Fibroblast of lung (primary cell): Measurements from ENCODE around the gene FNDC11. TPM values are rescaled to one million over a fixed set of nuclear protein-coding genes. Genes with fewer than 3 reads are reported as not detected.

Source experiments
- DNase-seq, 2 donors: peaks; one replicate each; pipeline versions ENCODE4 v3.0.0 to v3.0.0-alpha.2; 2010; ENCODE audit warnings: low read depth in 2 of 2
- H2AFZ ChIP-seq: 2 replicates; pipeline ENCODE4 v1.5.1; 2012; ENCODE audit warnings: low read length, control low read depth, inconsistent platforms
- H3K27ac ChIP-seq: 2 replicates; pipeline ENCODE4 v1.5.1; 2011; ENCODE audit warnings: low read length, control low read depth; ENCODE audit not compliant: insufficient read depth
- H3K27me3 ChIP-seq: 2 replicates; pipeline ENCODE4 v1.5.1; 2011; ENCODE audit warnings: mild to moderate bottlenecking, low read length; ENCODE audit not compliant: control insufficient read depth, insufficient read depth
- H3K36me3 ChIP-seq: 2 replicates; pipeline ENCODE4 v1.5.1; 2011; ENCODE audit warnings: low read length; ENCODE audit not compliant: control insufficient read depth, insufficient read depth
- H3K4me1 ChIP-seq: 2 replicates; pipeline ENCODE4 v1.5.1; 2011; ENCODE audit warnings: low read length; ENCODE audit not compliant: control insufficient read depth, insufficient read depth; ENCODE audit errors: extremely low read depth
- H3K4me2 ChIP-seq: 2 replicates; pipeline ENCODE4 v1.5.1; 2011; ENCODE audit warnings: low read length, control low read depth; ENCODE audit not compliant: insufficient read depth; ENCODE audit errors: extremely low read depth
- H3K4me3 ChIP-seq, 4 experiments: fragments of 200-600 bp in 1 of 4; sonication (generic) in 1 of 4; replicated peaks in 1 of 4; 2 replicates each; pipeline ENCODE4 v1.5.1; 2011 to 2016; ENCODE audit warnings: low read length in 4 of 4, low read depth in 3 of 4, mild to moderate bottlenecking in 3 of 4, control low read depth in 2 of 4, inconsistent platforms in 1 of 4, mixed read lengths in 1 of 4; ENCODE audit not compliant: insufficient read depth in 1 of 4; ENCODE audit errors: control extremely low read depth in 1 of 4
- H3K79me2 ChIP-seq: 2 replicates; pipeline ENCODE4 v1.5.1; 2012; ENCODE audit warnings: mild to moderate bottlenecking, low read length, inconsistent platforms; ENCODE audit not compliant: control insufficient read depth, insufficient read depth
- H3K9ac ChIP-seq: 2 replicates; pipeline ENCODE4 v1.5.1; 2011; ENCODE audit warnings: mild to moderate bottlenecking, low read length, control low read depth; ENCODE audit not compliant: insufficient read depth
- H3K9me3 ChIP-seq: 2 replicates; pipeline ENCODE4 v1.5.1; 2012; ENCODE audit warnings: low read depth, low read length; ENCODE audit not compliant: control insufficient read depth, insufficient read depth
- H4K20me1 ChIP-seq: 2 replicates; pipeline ENCODE4 v1.5.1; 2011; ENCODE audit warnings: low read length; ENCODE audit not compliant: control insufficient read depth, insufficient read depth; ENCODE audit errors: extremely low read depth
- CTCF ChIP-seq, 2 donors: IDR thresholded peaks in 1 of 2; conservative IDR thresholded peaks in 1 of 2; 1 replicate in 1 of 2; 2 replicates in 1 of 2; pipeline ENCODE4 v1.5.1; 2011 to 2012; ENCODE audit warnings: low read length in 2 of 2, control low read depth in 1 of 2, inconsistent platforms in 1 of 2, low read depth in 1 of 2, mild to moderate bottlenecking in 1 of 2
- EZH2 ChIP-seq: IDR thresholded peaks from 2 replicates; pipeline ENCODE4 v1.5.1; 2012; ENCODE audit warnings: low read length, control low read depth, mild to moderate bottlenecking; ENCODE audit errors: missing control alignments
- polyA plus RNA-seq, 2 donors: library from polyadenylated mRNA; depleted of rRNA in 1 of 2; stranded (reverse) in 1 of 2; unstranded in 1 of 2; fragments of >200 nt; gene quantifications; 2 replicates each; pipeline ENCODE4 v1.2.1, GENCODE V29; 2011 to 2012; ENCODE audit warnings: missing spikeins in 1 of 2
- total RNA-seq: library from RNA; depleted of rRNA; stranded (reverse); fragments of >200 nt; gene quantifications from 2 replicates; pipeline ENCODE4 v1.2.1, GENCODE V29; 2014

FNDC11 gene
- total and polyA plus RNA-seq, 2 donors (not counting 1 experiment from before 2014, with no cell fraction given), result 0.22 to 1.7 TPM

DNA sequence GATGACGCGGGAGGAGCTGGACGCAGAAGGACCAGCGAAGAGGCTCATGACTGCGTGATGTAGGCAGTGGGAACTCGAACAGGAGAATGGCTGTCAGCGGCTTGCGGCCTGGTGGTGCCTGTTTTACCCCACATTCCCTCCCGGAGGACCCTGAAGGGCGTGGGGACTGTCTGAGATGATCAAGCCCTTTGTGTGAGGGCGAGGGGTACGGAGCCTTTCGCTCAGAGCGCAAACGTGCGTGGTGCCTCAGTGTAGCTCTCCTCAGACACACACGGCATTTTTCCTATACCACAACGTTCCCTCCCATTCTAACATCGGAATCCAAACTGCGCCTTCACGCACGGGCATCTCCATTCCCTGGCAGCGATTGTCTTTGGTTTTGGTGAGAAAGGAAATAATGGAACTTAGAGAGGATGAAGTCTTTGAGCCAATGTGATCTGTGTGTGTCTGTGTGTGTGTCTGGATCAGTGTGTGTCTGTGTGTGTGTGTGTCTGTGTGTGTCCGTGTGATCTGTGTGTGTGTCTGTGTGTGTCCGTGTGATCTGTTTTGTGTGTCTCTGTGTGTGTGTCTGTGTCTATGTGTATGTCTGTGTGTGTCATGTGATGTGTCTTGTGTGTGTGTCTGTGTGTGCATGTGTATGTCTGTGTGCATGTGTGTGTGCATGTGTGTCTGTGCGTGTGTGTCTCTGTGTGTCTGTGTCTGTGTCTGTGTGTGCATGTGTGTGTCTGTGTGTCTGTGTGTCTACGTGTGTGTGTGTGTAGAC lies 22.1 kb upstream of the FNDC11 start:
- H3K27me3 ChIP-seq, result peaks cover 7% of the 10 kb centered on the region
- DNase-seq, result no peak

GRCh38 chr20:63532449-63532971 lies 21.4 kb upstream of the FNDC11 start:
- no peak for TF ChIP-seq EZH2
- no peak for TF ChIP-seq CTCF (conservative IDR thresholded peaks at IDR 0.05 in 1 of 2, IDR thresholded peaks at IDR 0.05 in 1 of 2; ENCODE audit: low read depth in 1 of 2, low read length in 2 of 2)
- H3K9ac ChIP-seq, result no peak overlapping the region
- H3K9me3 ChIP-seq, result no peaks in the 10 kb centered on the region
- H3K27ac ChIP-seq, result no peak overlapping the region
- no peak overlapping the region for H2AFZ ChIP-seq
- no peak for DNase-seq
- H3K27me3 ChIP-seq, result peaks cover 7% of the 10 kb centered on the region
- H3K4me3 ChIP-seq, result no peak overlapping the region
- H3K79me2 ChIP-seq, result no peaks in the 10 kb centered on the region
- no peak overlapping the region for H3K4me2 ChIP-seq
- no peaks in the 10 kb centered on the region for H3K36me3 ChIP-seq
- no peaks in the 10 kb centered on the region for H4K20me1 ChIP-seq
- H3K4me1 ChIP-seq, result peaks cover 5% of the 10 kb centered on the region

More for the DNA sequence above, 22.1 kb upstream of the FNDC11 start:
- H3K9ac ChIP-seq, result no peak overlapping the region
- no peaks in the 10 kb centered on the region for H4K20me1 ChIP-seq
- no peak overlapping the region for H3K4me2 ChIP-seq
- H3K36me3 ChIP-seq, result no peaks in the 10 kb centered on the region
- peaks cover 5% of the 10 kb centered on the region for H3K4me1 ChIP-seq
- H3K79me2 ChIP-seq, result no peaks in the 10 kb centered on the region
- H3K27ac ChIP-seq, result no peak overlapping the region
- no peak for TF ChIP-seq EZH2
- no peak for TF ChIP-seq CTCF (conservative IDR thresholded peaks at IDR 0.05 in 1 of 2, IDR thresholded peaks at IDR 0.05 in 1 of 2; ENCODE audit: low read depth in 1 of 2, low read length in 2 of 2)
- no peak overlapping the region for H3K4me3 ChIP-seq
- no peak overlapping the region for H2AFZ ChIP-seq
- H3K9me3 ChIP-seq, result no peaks in the 10 kb centered on the region

GRCh38 chr20:63533388-63533787 lies 20.6 kb upstream of the FNDC11 start:
- H3K27ac ChIP-seq, result no peak overlapping the region
- H3K9me3 ChIP-seq, result no peaks in the 10 kb centered on the region
- H3K4me1 ChIP-seq, result peaks cover 5% of the 10 kb centered on the region
- H3K79me2 ChIP-seq, result no peaks in the 10 kb centered on the region
- no peak overlapping the region for H2AFZ ChIP-seq
- peaks cover 7% of the 10 kb centered on the region for H3K27me3 ChIP-seq
- H3K36me3 ChIP-seq, result no peaks in the 10 kb centered on the region
- DNase-seq, result no peak
- no peak overlapping the region for H3K4me3 ChIP-seq
- H3K9ac ChIP-seq, result no peak overlapping the region
- TF ChIP-seq EZH2, result no peak
- TF ChIP-seq CTCF (conservative IDR thresholded peaks at IDR 0.05 in 1 of 2, IDR thresholded peaks at IDR 0.05 in 1 of 2; ENCODE audit: low read depth in 1 of 2, low read length in 2 of 2), result no peak
- no peak overlapping the region for H3K4me2 ChIP-seq
- H4K20me1 ChIP-seq, result no peaks in the 10 kb centered on the region
